ENCODE measurements around the gene PPFIA1.
"Not testable (repeated sequence)": the region's sequence is repeated elsewhere in the genome, so short reads cannot be mapped to it uniquely, and the experiment has no call there.

Gene PPFIA1

GRCh38 chr11:70389201-70389600 lies 118.7 kb downstream of the PPFIA1 start:
- DNase-seq (ENCODE audit: low read depth in 3 of 3): no peak

DNA sequence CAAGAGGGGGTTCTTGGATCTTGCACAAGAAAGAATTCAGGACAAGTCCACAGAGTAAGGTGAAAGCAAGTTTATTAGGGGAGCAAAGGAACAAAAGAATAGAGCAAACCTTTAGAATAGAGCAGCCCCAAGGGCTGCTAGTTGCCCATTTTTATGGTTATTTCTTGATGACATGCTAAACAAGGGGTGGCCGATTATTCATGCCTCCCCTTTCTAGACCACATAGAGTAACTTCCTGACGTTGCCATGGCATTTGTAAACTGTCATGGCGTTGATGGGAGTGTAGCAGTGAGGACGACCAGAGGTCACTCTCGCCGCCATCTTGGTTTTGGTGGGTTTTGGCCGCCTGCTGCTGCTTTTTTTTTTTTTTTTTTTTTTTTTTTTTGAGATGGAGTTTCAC lies 120.4 kb downstream of the PPFIA1 start:
- DNase-seq (ENCODE audit: low read depth in 3 of 3): not testable (repeated sequence)

DNA sequence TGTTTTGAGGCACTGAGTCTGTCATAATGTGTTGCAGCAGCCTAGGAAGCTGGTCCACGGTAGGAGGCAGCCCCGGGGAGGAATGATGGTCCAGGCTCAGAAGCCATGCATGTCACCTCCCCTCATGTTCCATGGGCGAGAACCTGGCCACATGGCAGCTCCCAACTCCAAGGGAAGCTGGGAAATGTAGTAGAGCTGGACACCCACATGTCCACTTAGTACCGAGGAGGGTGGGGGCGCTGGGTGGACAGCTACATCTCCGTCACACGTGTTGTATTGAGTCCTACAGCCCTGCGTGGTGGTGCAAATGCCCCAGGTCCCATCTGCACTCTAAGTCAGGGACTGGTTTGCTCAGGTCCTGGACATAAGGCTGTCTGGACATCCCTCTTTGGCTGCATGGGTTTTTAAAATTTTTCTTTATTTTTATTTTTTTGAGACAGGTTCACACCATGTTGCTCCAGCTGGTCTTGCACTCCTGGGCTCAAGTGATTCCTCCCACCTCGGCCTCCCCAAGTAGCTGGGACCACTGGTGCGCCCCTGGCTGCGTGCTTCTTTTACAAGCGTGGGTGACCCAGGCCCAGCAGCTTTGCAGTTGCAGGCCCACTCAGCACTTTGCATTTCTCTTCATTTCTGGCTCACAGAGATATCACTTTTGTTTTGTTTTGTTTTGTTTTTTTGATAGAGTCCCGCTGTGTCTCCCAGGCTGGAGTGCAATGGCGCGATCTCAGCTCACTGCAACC lies 123.9 kb downstream of the PPFIA1 start:
- DNase-seq (ENCODE audit: low read depth in 3 of 3): no peak

GRCh38 chr11:70397336-70397982 lies 127.0 kb downstream of the PPFIA1 start:
- DNase-seq (ENCODE audit: low read depth in 3 of 3): no peak

- DNase-seq (ENCODE audit: low read depth in 3 of 3): peak; percentile 52 to 76 (median 54)
These were observed 127.7 kb downstream of the PPFIA1 start, which contains the start of gene CTTN for GRCh38 chr11:70397983-70398833. Gene CTTN (plus strand): TSS chr11:70398529. CDS start chr11:70407298, 8,769 bp downstream.

DNA sequence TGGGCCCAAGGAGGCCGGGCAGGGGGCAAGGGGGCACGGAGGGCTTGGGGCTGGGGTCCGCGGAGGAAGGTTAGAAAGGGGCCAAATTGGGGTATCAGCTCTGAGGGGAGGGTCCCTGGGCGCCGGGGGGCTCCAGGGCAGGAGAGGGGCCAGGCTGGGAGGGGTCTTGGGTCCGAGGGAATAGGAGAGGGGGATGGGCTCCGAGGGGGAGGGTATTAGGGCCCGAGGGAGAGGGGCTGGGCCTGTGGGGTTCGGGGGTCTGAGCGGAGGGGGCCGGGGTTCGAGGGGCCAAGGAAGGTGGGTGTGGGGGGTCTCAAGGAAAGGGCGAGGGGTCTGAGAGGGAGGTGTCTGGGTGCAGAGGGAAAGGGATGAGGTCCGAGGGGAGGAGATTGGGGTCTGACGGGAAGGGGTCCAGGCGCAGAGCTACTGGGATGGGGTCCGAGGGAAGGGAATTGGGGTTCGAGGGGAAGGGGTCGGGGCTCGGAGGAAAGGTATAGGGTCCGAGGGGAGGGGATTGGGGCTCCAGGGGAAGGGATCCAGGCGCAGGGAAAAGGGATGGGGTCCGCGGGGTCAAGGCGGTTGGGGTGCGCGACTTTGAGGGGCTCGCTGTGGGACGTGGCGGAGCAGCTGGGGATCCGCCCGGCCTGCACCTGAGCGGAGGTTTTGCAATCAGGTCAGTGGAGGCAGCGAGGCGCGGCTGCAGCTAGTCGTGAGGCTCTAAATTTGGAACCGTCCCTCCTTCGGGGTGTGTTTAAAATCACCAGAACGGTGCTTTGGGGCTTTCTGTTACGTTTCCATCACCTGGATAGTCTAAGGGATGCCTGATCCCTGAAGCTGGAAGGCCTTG lies 128.6 kb downstream of the PPFIA1 start:
- no peak for DNase-seq (ENCODE audit: low read depth in 3 of 3)

- no peak for DNase-seq (ENCODE audit: low read depth in 3 of 3)
These were observed 129.2 kb downstream of the PPFIA1 start for GRCh38 chr11:70399681-70400112.

- DNase-seq (ENCODE audit: low read depth in 3 of 3): no peak
These were observed 130.2 kb downstream of the PPFIA1 start for GRCh38 chr11:70400643-70401042.

DNA sequence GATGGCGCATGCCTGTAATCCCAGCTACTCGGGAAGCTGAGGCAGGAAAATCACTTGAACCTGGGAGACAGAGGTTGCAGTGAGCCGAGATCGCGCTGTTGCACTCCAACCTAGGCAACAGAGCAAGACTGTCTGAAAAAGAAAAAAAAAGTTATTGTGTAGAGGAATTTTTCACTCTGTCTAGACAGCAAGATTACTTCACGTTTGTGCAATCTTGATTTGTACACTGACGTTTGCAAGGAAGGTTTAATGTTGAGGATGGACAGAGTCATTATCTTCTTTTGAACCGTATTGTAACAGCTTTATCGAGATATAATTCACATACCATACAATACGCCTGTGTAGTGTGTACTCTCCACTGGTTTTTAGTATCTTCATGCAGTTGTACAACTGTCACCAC lies 131.5 kb downstream of the PPFIA1 start:
- DNase-seq (ENCODE audit: low read depth in 3 of 3): no peak

DNA sequence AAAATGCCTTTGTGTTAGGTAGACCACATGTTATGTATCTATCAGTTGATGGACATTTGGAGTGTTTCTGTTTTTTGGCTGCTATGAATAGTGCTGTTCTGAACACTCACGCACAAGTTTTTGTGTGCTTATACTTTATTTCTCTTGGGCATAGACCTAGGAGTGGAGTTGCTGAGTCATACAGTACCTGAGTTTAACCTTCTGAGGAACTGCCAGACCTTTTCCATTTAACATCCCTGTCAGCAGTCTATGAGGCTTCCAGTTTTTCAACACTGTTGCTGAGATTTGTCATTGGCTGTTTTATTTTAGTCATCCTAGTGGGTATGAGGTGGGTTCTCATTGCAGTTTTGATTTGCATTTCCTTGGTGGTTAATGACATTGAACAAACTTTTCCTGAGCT lies 132.2 kb downstream of the PPFIA1 start:
- no peak for DNase-seq (ENCODE audit: low read depth in 3 of 3)

DNA sequence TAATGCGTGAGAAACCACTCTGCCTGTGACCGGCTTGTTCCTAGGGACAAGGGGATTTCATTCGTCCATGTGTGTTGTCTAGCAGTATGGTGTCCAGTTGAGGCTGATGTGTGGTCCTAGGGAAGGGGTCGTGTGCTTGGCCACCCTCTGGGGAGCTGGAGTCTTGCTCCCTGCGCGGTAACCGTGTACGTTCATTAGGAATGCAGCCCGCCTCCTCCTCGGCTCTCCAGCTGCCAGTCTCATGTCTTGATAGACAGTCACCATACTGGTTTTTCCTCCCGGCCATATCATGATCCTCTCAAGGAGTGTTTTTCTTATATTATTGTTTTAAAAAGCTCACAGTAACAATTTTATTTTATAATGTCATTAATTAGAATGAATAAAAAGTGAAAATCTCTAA lies 133.8 kb downstream of the PPFIA1 start:
- no peak for DNase-seq (ENCODE audit: low read depth in 3 of 3)

GRCh38 chr11:70405679-70406395 lies 135.3 kb downstream of the PPFIA1 start:
- no peak for DNase-seq (ENCODE audit: low read depth in 3 of 3)

- DNase-seq (ENCODE audit: low read depth in 3 of 3): no peak
These were observed 136.6 kb downstream of the PPFIA1 start for GRCh38 chr11:70407121-70407520.

DNA sequence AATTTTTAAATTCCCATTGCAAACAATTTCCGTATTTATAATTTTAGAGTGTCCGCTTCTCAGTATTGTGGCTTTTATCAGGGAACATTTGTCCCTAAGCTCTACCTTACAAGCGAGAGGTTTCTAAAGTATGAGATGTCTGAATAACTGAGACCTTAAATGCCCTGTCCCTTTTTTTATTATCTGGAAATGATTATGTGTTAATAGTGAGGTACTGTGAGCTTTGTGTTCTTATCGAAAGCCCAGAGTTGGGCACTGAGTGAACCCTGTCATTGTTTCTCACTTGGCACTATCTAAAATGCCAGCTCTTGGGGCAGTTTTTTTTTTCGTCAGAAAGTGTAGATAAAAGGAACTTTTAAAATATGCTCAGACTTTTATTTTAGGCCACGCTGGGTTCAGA lies 137.3 kb downstream of the PPFIA1 start:
- no peak for DNase-seq (ENCODE audit: low read depth in 3 of 3)

GRCh38 chr11:70408326-70408725 lies 137.8 kb downstream of the PPFIA1 start:
- not testable (repeated sequence) for DNase-seq (ENCODE audit: low read depth in 3 of 3)

- DNase-seq (ENCODE audit: low read depth in 3 of 3): no peak
These were observed 138.9 kb downstream of the PPFIA1 start for GRCh38 chr11:70409437-70409836.

- DNase-seq (ENCODE audit: low read depth in 3 of 3): no peak
These were observed 139.4 kb downstream of the PPFIA1 start for GRCh38 chr11:70409871-70410270.

GRCh38 chr11:70410276-70411205 lies 140.1 kb downstream of the PPFIA1 start:
- no peak for DNase-seq (ENCODE audit: low read depth in 3 of 3)

DNA sequence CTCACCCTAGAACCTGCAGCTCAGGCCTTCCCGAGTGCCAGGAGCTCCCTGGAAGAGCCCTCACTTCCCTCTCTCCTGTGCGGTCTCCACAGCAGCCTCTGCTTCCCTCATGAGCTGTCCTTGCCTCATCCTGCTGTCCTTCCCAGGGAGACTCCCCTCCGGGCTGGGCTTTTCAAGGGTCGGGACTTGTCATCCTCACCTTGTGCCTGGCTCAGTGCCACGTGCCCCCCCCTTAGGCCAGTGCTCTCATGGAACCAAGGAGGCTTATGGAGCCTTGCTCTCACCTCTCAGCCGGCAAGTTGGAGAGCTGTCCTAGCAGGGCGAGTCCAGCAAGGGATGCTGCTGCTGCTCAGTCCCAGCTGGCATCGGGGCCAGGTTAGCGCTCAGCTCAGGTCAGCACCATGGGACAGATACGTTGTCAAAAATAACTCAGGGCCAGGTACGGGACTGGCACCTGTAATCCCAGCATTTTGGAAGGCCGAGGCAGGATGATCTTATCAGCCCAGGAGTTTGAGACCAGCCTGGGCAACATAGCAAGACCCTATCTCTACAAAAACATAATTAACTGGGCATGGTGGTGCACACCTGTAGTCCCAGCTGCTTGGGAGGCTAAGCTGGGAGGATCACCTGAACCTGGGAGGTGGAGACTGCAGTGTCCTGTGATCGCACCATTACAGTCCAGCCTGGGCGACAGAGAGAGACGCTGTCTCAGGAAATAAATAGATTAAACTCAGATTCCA lies 141.4 kb downstream of the PPFIA1 start:
- no peak for DNase-seq (ENCODE audit: low read depth in 3 of 3)

Measured in stimulated activated CD4-positive, alpha-beta T cell treated with anti-CD3 and anti-CD28 coated beads, TNF-alpha, amount 100 ng/mL, for 4 hours (primary cell).